Prostate gland (tissue), 1 donor: ENCODE results near the gene ZDHHC20.

Source experiments
- POLR2A ChIP-seq: fragments of 450-650 bp; IDR thresholded peaks from one replicate; pipeline ENCODE4 v1.6.1; 2016; ENCODE audit warnings: antibody characterized with exemption, mild to moderate bottlenecking
- POLR2AphosphoS5 ChIP-seq: sonication (generic); formaldehyde crosslinking; IDR thresholded peaks from one replicate; pipeline ENCODE4 v1.6.1; 2017; ENCODE audit warnings: antibody characterized with exemption

- TF ChIP-seq POLR2A (no peak), POLR2AphosphoS5 (no peak)
Observed at GRCh38 chr13:21324803-21325202, 134.3 kb downstream of the ZDHHC20 start.
